ENCODE results near the gene RDX. TPM values are rescaled to one million over a fixed set of nuclear protein-coding genes. Genes with fewer than 3 reads are reported as not detected.
"Not testable (repeated sequence)": the region's sequence is repeated elsewhere in the genome, so short reads cannot be mapped to it uniquely, and the experiment has no call there.

Gene RDX
- total and polyA plus RNA-seq, 8 donors: 109 to 152 (median 133) TPM

DNA sequence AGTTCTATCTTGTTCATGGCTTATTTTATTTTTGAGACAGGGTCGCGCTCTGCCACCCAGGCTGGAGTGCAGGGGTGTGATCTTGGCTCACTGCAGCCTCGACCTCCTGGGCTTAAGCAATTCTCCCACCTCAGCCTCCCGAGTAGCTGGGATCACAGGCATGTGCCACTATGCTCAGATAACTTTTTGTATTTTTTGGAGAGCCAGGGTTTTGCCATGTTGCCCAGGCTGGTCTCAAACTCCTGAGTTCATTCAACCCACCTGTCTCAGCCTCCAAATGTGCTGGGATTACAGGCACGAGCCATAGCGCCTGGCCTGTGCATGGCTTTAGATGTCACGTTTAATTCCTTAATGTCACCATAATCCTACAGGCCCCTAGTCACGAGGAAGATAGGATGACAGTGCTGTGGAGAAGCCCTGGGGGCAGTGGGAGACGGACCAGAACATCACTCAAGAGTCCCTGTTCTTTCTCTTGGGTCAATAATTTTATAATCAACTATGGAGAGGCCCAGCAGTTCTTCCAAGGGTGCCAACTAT lies 99.5 kb downstream of the RDX start:
- Histone ChIP-seq H3K4me3 (no peak overlapping the region), H3K36me3 (no peaks in the 10 kb centered on the region), H3K27ac (peak overlapping the region in 1 of 2 donors; percentile 4), H3K4me1 (peaks cover 0 to 13% of the 10 kb centered on the region in 2 donors), H3K9me3 (no peaks in the 10 kb centered on the region), H3K27me3 (no peaks in the 10 kb centered on the region)
- intact Hi-C loops (cut with DNase I): no loop called here
- DNase-seq (no peak), ATAC-seq (no peak)
- TF ChIP-seq, protein P1, sequence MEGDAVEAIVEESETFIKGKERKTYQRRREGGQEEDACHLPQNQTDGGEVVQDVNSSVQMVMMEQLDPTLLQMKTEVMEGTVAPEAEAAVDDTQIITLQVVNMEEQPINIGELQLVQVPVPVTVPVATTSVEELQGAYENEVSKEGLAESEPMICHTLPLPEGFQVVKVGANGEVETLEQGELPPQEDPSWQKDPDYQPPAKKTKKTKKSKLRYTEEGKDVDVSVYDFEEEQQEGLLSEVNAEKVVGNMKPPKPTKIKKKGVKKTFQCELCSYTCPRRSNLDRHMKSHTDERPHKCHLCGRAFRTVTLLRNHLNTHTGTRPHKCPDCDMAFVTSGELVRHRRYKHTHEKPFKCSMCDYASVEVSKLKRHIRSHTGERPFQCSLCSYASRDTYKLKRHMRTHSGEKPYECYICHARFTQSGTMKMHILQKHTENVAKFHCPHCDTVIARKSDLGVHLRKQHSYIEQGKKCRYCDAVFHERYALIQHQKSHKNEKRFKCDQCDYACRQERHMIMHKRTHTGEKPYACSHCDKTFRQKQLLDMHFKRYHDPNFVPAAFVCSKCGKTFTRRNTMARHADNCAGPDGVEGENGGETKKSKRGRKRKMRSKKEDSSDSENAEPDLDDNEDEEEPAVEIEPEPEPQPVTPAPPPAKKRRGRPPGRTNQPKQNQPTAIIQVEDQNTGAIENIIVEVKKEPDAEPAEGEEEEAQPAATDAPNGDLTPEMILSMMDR (IDR thresholded peaks at IDR 0.05): no peak

DNA sequence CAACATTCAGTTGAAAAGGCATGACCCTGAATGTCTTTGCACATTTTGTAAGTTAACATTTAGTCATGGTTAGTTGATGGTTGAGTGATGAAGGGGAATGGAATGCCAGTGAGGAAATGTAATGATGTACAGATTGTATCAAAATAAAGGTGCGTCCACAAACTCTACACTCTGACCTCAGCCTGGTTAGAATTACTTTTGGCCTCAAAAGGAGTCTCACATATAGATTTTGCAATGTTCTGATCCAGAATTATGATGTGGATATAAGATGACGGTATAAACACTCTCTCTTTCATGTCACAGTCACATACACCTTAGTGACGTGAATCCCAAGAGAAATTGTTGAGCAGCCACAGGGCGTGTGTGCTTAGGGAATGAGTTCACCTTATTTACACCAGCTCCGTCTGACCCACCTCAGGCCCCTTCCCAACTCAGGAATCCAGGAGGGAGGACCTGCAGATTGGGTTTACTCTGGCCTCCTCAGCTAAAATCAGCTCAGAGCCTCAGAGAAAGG lies 100.1 kb downstream of the RDX start:
- no peaks in the 10 kb centered on the region for H3K9me3 ChIP-seq
- TF ChIP-seq, protein P1 (IDR thresholded peaks at IDR 0.05): no peak
- H3K36me3 ChIP-seq: no peaks in the 10 kb centered on the region
- H3K4me1 ChIP-seq: peaks cover 0 to 13% of the 10 kb centered on the region in 2 donors
- H3K4me3 ChIP-seq: no peak overlapping the region
- H3K27me3 ChIP-seq: no peaks in the 10 kb centered on the region
- ATAC-seq (peak; percentile 45), DNase-seq (no peak)
- intact Hi-C loops (cut with DNase I): no loop called here
- peak overlapping the region in 1 of 2 donors; percentile 28 for H3K27ac ChIP-seq

DNA sequence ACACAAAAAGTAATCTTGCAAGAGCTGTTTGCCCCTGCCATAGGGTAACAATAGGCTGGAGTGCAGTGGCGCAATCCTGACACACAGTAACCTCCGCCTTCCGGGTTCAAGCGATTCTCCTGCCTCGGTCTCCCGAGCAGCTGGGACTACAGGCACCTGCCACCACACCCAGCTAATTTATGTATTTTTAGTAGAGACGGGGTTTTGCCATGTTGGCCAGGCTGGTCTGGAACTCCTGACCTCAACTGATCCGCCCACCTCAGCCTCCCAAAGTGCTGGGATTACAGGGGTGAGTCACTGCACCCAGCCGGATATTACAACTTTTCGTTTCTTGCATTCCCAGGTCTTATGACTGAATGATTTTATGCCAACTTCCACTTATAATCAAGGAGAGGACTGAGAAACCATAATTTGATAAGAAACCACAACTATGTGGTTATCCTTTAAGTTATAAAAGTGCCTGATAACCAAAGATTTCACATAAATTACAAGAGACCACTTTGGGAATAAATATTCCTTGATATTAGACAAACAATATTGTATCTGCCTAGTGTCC lies 102.1 kb downstream of the RDX start:
- ATAC-seq (peak; percentile 67), DNase-seq (peak in 2 of 4 donors; percentile 45 to 50)
- H3K9me3 ChIP-seq; H3K27me3 ChIP-seq; H3K36me3 ChIP-seq; intact Hi-C loops (cut with DNase I); H3K4me3 ChIP-seq: not testable (repeated sequence)
- H3K27ac ChIP-seq: peak overlapping the region in 1 of 2 donors; percentile 37
- H3K4me1 ChIP-seq: peaks cover 0 to 10% of the 10 kb centered on the region in 2 donors

DNA sequence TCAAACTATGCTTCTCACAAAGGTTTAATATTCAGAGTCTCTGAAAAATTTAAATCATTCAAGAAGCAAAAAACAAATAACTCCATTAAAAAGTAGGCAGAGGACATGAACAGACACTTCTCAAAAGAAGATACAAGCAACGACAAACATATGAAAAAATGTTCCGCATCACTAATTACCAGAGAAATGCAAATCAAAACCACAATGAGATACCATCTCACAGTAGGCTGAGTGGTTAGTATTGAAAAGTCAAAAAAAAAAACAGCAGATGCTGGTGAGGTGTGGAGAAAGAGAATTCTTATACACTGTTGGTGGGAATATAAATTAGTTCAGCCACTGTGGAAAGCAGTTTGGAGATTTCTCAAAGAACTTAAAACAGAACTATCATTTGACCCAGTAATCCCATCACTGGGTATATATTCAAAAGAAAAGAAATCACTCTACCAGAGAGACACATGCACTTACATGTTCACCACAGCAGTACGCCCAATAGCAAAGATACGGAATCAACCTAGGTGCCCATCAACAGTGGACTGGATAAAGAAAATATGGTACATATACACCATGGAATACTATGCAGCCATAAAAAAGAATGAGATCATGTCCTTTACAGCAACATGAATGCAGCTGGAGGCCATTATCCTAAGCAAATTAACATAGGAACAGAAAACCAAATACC lies 103.7 kb downstream of the RDX start:
- H3K9me3 ChIP-seq; H3K36me3 ChIP-seq; H3K27me3 ChIP-seq; ATAC-seq; H3K27ac ChIP-seq; H3K4me3 ChIP-seq; H3K4me1 ChIP-seq; DNase-seq; intact Hi-C loops (cut with DNase I): not testable (repeated sequence)

DNA sequence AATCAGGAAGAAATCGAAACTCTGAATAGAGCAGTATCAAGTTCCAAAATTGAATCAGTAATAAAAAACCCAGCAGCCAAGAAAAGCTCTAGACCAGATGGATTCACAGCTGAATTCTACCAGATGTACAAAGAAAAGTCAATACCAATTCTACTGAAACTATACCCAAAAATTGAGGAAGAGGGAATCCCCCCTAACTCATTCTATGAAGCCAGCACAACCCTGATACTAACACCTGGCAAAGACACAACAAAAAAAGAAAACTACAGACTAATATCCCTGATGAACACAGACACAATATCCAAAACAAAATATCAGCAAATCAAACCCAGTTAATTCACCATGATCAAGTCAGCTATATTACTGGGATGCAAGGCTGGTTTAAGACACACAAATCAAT lies 105.5 kb downstream of the RDX start:
- DNase-seq (no peak), ATAC-seq (no peak)
- H3K9me3 ChIP-seq: no peaks in the 10 kb centered on the region
- no peak overlapping the region for H3K27ac ChIP-seq
- no peaks in the 10 kb centered on the region for H3K36me3 ChIP-seq
- H3K4me1 ChIP-seq: peaks cover 0 to 9% of the 10 kb centered on the region in 2 donors
- TF ChIP-seq, protein P1 (IDR thresholded peaks at IDR 0.05): no peak
- intact Hi-C loops (cut with DNase I): no loop called here
- no peak overlapping the region for H3K4me3 ChIP-seq
- H3K27me3 ChIP-seq: no peaks in the 10 kb centered on the region

DNA sequence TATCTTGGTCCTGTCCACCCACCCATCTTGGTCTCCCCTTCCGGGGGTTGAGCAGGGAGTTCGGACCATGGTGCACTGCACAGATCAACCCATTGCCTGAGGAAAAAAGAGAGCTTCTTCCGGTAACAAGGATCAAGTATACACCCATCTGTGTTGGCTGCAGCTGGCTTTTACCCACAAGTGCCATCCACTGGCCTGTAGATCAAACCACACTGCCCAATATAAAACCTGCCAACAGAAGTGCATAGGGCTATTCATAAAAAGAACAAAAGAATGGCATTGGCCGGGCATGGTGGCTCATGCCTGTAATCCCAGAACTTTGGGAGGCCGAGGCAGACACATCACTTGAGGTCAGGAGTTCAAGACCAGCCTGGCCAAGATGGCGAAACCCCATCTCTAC lies 108.7 kb downstream of the RDX start:
- TF ChIP-seq, protein P1 (IDR thresholded peaks at IDR 0.05): no peak
- no peaks in the 10 kb centered on the region for H3K27me3 ChIP-seq
- H3K4me3 ChIP-seq: no peak overlapping the region
- intact Hi-C loops (cut with DNase I): no loop called here
- no peaks in the 10 kb centered on the region for H3K4me1 ChIP-seq
- ATAC-seq: no peak
- H3K27ac ChIP-seq: no peak overlapping the region
- no peaks in the 10 kb centered on the region for H3K9me3 ChIP-seq
- DNase-seq: no peak
- no peaks in the 10 kb centered on the region for H3K36me3 ChIP-seq

Data from left lung (tissue), 10 donors.